Measurements from ENCODE around the gene OR6J1. TPM values are rescaled to one million over a fixed set of nuclear protein-coding genes. Genes with fewer than 3 reads are reported as not detected.

Gene OR6J1
- total and polyA plus RNA-seq, 2 of the 13 experiments (the other 11 are each of a cell fraction or from before 2014, with no cell fraction given): not detected

DNA sequence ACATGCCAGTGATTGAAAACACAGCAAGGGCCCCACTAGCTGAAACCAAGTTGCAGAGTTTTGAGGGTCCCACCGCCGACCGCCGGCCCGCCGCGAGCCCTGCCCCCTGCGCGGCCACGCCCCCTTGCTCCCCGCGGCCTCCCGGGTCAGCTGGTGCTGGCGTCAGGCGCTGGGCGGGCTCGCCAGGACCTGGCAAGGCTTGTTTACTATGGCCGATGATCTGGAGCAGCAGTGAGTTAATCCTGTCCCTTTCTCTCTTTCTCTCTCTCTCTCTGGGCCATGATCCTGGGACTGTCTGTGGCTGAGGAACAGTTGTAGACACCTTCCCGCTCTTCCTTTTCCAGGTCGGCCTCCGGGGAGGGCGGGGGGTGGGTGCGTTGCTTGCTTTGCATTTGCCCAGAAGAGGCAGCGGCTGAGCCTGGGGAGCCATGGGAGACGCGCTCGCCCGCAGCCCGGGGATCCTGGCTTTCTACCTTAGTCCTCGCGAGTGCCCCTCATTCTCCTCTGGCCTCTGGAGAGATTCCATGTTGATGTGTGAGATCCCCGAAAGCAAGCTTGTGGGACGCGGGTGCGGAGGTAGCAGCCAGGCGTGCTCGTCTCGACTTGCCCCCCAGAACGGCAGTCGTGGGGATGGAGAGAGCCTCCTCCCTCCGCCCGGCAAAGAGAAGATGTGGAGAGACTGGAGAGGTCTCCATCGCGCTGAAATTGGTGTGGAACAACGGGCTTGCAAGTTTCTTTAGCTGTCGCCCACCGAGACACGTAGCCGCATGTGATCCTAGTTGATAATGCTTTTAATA, 45.9 kb downstream of the OR6J1 start, which contains the start of gene ABHD4 (continued):
- TF ChIP-seq TBP (CRISPR knock-in tag; IDR thresholded peaks at IDR 0.05) (peak; percentile 23; the same call in 1 of the 2 replicates), RFX5 (IDR thresholded peaks at IDR 0.05; ENCODE audit: low read depth, low read length) (no peak), ATF1 (CRISPR knock-in tag; IDR thresholded peaks at IDR 0.05) (no peak), SAFB2 (CRISPR knock-in tag; IDR thresholded peaks at IDR 0.05; ENCODE audit: borderline replicate concordance, low read depth) (peak; percentile 82), ZNF232 (CRISPR knock-in tag; IDR thresholded peaks at IDR 0.05; ENCODE audit: borderline replicate concordance) (no peak), ZNF543 (CRISPR knock-in tag; IDR thresholded peaks at IDR 0.05) (no peak; the same call in 1 of the 2 replicates), TOE1 (CRISPR knock-in tag; IDR thresholded peaks at IDR 0.05) (no peak), RXRB (CRISPR knock-in tag; IDR thresholded peaks at IDR 0.05; ENCODE audit: borderline replicate concordance) (peak; percentile 18), ZNF331 (CRISPR knock-in tag; IDR thresholded peaks at IDR 0.05) (peak; percentile 99), ARID2 (CRISPR knock-in tag; IDR thresholded peaks at IDR 0.05; ENCODE audit: borderline replicate concordance) (peak; percentile 69; the same call in 1 of the 2 replicates), ERF (CRISPR knock-in tag; IDR thresholded peaks at IDR 0.05) (peak; percentile 74), ZFP36L1 (CRISPR knock-in tag; IDR thresholded peaks at IDR 0.05) (no peak), DR1 (CRISPR knock-in tag; IDR thresholded peaks at IDR 0.05) (no peak; the same call in 1 of the 2 replicates)
- TF ChIP-seq, protein P1, sequence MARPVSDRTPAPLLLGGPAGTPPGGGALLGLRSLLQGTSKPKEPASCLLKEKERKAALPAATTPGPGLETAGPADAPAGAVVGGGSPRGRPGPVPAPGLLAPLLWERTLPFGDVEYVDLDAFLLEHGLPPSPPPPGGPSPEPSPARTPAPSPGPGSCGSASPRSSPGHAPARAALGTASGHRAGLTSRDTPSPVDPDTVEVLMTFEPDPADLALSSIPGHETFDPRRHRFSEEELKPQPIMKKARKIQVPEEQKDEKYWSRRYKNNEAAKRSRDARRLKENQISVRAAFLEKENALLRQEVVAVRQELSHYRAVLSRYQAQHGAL (CRISPR knock-in tag; IDR thresholded peaks at IDR 0.05; ENCODE audit: not compliant biosample characterization): no peak
- TF ChIP-seq, protein P2, sequence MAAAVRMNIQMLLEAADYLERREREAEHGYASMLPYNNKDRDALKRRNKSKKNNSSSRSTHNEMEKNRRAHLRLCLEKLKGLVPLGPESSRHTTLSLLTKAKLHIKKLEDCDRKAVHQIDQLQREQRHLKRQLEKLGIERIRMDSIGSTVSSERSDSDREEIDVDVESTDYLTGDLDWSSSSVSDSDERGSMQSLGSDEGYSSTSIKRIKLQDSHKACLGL (CRISPR knock-in tag; IDR thresholded peaks at IDR 0.05): peak; percentile 78
- TF ChIP-seq, protein P3, sequence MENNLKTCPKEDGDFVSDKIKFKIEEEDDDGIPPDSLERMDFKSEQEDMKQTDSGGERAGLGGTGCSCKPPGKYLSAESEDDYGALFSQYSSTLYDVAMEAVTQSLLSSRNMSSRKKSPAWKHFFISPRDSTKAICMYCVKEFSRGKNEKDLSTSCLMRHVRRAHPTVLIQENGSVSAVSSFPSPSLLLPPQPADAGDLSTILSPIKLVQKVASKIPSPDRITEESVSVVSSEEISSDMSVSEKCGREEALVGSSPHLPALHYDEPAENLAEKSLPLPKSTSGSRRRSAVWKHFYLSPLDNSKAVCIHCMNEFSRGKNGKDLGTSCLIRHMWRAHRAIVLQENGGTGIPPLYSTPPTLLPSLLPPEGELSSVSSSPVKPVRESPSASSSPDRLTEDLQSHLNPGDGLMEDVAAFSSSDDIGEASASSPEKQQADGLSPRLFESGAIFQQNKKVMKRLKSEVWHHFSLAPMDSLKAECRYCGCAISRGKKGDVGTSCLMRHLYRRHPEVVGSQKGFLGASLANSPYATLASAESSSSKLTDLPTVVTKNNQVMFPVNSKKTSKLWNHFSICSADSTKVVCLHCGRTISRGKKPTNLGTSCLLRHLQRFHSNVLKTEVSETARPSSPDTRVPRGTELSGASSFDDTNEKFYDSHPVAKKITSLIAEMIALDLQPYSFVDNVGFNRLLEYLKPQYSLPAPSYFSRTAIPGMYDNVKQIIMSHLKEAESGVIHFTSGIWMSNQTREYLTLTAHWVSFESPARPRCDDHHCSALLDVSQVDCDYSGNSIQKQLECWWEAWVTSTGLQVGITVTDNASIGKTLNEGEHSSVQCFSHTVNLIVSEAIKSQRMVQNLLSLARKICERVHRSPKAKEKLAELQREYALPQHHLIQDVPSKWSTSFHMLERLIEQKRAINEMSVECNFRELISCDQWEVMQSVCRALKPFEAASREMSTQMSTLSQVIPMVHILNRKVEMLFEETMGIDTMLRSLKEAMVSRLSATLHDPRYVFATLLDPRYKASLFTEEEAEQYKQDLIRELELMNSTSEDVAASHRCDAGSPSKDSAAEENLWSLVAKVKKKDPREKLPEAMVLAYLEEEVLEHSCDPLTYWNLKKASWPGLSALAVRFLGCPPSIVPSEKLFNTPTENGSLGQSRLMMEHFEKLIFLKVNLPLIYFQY (CRISPR knock-in tag; IDR thresholded peaks at IDR 0.05; ENCODE audit: borderline replicate concordance): peak; percentile 80; the same call in 1 of the 2 replicates
- TF ChIP-seq, protein P4, sequence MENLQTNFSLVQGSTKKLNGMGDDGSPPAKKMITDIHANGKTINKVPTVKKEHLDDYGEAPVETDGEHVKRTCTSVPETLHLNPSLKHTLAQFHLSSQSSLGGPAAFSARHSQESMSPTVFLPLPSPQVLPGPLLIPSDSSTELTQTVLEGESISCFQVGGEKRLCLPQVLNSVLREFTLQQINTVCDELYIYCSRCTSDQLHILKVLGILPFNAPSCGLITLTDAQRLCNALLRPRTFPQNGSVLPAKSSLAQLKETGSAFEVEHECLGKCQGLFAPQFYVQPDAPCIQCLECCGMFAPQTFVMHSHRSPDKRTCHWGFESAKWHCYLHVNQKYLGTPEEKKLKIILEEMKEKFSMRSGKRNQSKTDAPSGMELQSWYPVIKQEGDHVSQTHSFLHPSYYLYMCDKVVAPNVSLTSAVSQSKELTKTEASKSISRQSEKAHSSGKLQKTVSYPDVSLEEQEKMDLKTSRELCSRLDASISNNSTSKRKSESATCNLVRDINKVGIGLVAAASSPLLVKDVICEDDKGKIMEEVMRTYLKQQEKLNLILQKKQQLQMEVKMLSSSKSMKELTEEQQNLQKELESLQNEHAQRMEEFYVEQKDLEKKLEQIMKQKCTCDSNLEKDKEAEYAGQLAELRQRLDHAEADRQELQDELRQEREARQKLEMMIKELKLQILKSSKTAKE (CRISPR knock-in tag; IDR thresholded peaks at IDR 0.05; ENCODE audit: borderline replicate concordance): no peak
- TF ChIP-seq, protein P5, sequence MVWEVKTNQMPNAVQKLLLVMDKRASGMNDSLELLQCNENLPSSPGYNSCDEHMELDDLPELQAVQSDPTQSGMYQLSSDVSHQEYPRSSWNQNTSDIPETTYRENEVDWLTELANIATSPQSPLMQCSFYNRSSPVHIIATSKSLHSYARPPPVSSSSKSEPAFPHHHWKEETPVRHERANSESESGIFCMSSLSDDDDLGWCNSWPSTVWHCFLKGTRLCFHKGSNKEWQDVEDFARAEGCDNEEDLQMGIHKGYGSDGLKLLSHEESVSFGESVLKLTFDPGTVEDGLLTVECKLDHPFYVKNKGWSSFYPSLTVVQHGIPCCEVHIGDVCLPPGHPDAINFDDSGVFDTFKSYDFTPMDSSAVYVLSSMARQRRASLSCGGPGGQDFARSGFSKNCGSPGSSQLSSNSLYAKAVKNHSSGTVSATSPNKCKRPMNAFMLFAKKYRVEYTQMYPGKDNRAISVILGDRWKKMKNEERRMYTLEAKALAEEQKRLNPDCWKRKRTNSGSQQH (CRISPR knock-in tag; IDR thresholded peaks at IDR 0.05; ENCODE audit: low read depth): peak; percentile 95
- TF ChIP-seq, protein P6, sequence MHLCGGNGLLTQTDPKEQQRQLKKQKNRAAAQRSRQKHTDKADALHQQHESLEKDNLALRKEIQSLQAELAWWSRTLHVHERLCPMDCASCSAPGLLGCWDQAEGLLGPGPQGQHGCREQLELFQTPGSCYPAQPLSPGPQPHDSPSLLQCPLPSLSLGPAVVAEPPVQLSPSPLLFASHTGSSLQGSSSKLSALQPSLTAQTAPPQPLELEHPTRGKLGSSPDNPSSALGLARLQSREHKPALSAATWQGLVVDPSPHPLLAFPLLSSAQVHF (CRISPR knock-in tag; IDR thresholded peaks at IDR 0.05): no peak
